H9 (cell line): ENCODE measurements around the gene SEC61B. TPM values are rescaled to one million over a fixed set of nuclear protein-coding genes. Genes with fewer than 3 reads are reported as not detected.

Experiments used
- DNase-seq: peaks from one replicate; pipeline ENCODE4 v3.0.0-alpha.2; 2017
- H2AFZ ChIP-seq: one replicate; pipeline ENCODE4 v1.6.1; 2013; ENCODE audit warnings: mild to moderate bottlenecking, low read length, control low read depth, moderate library complexity
- H2AK5ac ChIP-seq: 2 replicates; pipeline ENCODE4 v1.6.1; 2013; ENCODE audit warnings: low read length, control low read depth, mixed read lengths; ENCODE audit not compliant: insufficient read length
- H2BK120ac ChIP-seq: one replicate; pipeline ENCODE4 v1.6.1; 2013; ENCODE audit warnings: low read depth, mild to moderate bottlenecking, low read length, control low read depth, inconsistent platforms; ENCODE audit not compliant: poor library complexity, severe bottlenecking
- H2BK12ac ChIP-seq: 2 replicates; pipeline ENCODE4 v1.6.1; 2013; ENCODE audit warnings: low read length, control low read depth, mixed read lengths, low read depth; ENCODE audit not compliant: insufficient read length
- H2BK15ac ChIP-seq: 2 replicates; pipeline ENCODE4 v1.6.1; 2013; ENCODE audit warnings: low read depth, low read length, control low read depth
- H2BK20ac ChIP-seq: one replicate; pipeline ENCODE4 v1.6.1; 2013; ENCODE audit warnings: low read depth, mild to moderate bottlenecking, low read length, control low read depth, inconsistent platforms; ENCODE audit not compliant: poor library complexity, severe bottlenecking
- H2BK5ac ChIP-seq: 2 replicates; pipeline ENCODE4 v1.6.1; 2013; ENCODE audit warnings: low read length, control low read depth, mixed read lengths; ENCODE audit not compliant: insufficient read length
- H3K14ac ChIP-seq: 2 replicates; pipeline ENCODE4 v1.6.1; 2013; ENCODE audit warnings: low read length, control low read depth; ENCODE audit not compliant: insufficient read depth
- H3K18ac ChIP-seq: 2 replicates; pipeline ENCODE4 v1.6.1; 2013; ENCODE audit warnings: low read depth, mild to moderate bottlenecking, mixed read lengths, low read length, control low read depth; ENCODE audit not compliant: insufficient read length
- H3K23ac ChIP-seq: 2 replicates; pipeline ENCODE4 v1.6.1; 2013; ENCODE audit warnings: low read length, control low read depth, mixed read lengths, low read depth; ENCODE audit not compliant: insufficient read length
- H3K23me2 ChIP-seq: 2 replicates; pipeline ENCODE4 v1.6.1; 2013; ENCODE audit warnings: low read depth, mild to moderate bottlenecking, mixed read lengths, low read length, control low read depth; ENCODE audit not compliant: insufficient read length, poor library complexity, severe bottlenecking
- H3K27ac ChIP-seq: 2 replicates; pipeline ENCODE4 v1.5.1; 2013; ENCODE audit warnings: low read length, control low read depth, mixed read lengths, low read depth; ENCODE audit not compliant: insufficient read length
- H3K27me3 ChIP-seq: 2 replicates; pipeline ENCODE4 v1.6.1; 2013; ENCODE audit warnings: low read length, control low read depth, inconsistent platforms; ENCODE audit not compliant: insufficient read depth
- H3K4ac ChIP-seq: 2 replicates; pipeline ENCODE4 v1.6.1; 2013; ENCODE audit warnings: low read depth, mild to moderate bottlenecking, control low read depth, inconsistent platforms, low read length, moderate library complexity
- H3K4me1 ChIP-seq: 2 replicates; pipeline ENCODE4 v1.6.1; 2013; ENCODE audit warnings: low read length, control low read depth, inconsistent platforms; ENCODE audit not compliant: insufficient read depth
- H3K4me2 ChIP-seq: 2 replicates; pipeline ENCODE4 v1.6.1; 2013; ENCODE audit warnings: low read length, control low read depth, mixed read lengths; ENCODE audit not compliant: insufficient read length, insufficient read depth
- H3K56ac ChIP-seq: 2 replicates; pipeline ENCODE4 v1.6.1; 2013; ENCODE audit warnings: low read depth, mild to moderate bottlenecking, mixed read lengths, low read length, control low read depth; ENCODE audit not compliant: insufficient read length
- H3K79me1 ChIP-seq: 2 replicates; pipeline ENCODE4 v1.6.1; 2013; ENCODE audit warnings: low read depth, mild to moderate bottlenecking, moderate library complexity, low read length, control low read depth, inconsistent platforms; ENCODE audit not compliant: insufficient read depth, poor library complexity, severe bottlenecking
- H3K79me2 ChIP-seq: 2 replicates; pipeline ENCODE4 v1.6.1; 2013; ENCODE audit warnings: low read length, control low read depth, inconsistent platforms; ENCODE audit not compliant: insufficient read depth
- H3K9ac ChIP-seq: 2 replicates; pipeline ENCODE4 v1.6.1; 2013; ENCODE audit warnings: low read length, control low read depth, mixed read lengths; ENCODE audit not compliant: insufficient read length; ENCODE audit errors: extremely low read depth
- H3K9me3 ChIP-seq: one replicate; pipeline ENCODE4 v1.6.1; 2013; ENCODE audit warnings: low read depth, low read length, inconsistent platforms; ENCODE audit not compliant: control insufficient read depth
- H3T11ph ChIP-seq: one replicate; pipeline ENCODE4 v1.6.1; 2013; ENCODE audit warnings: mild to moderate bottlenecking, low read length, control low read depth, inconsistent platforms
- H4K20me1 ChIP-seq: one replicate; pipeline ENCODE4 v1.6.1; 2013; ENCODE audit not compliant: control insufficient read depth, insufficient read length, insufficient read depth
- H4K5ac ChIP-seq: 2 replicates; pipeline ENCODE4 v1.6.1; 2013; ENCODE audit warnings: low read depth, mild to moderate bottlenecking, mixed read lengths, low read length, control low read depth; ENCODE audit not compliant: insufficient read length
- H4K8ac ChIP-seq: replicated peaks from 2 replicates; pipeline ENCODE4 v1.6.1; 2013; ENCODE audit warnings: low read length, control low read depth, mixed read lengths, low read depth; ENCODE audit not compliant: insufficient read length
- H4K91ac ChIP-seq: 2 replicates; pipeline ENCODE4 v1.6.1; 2013; ENCODE audit warnings: low read depth, mild to moderate bottlenecking, moderate library complexity, mixed read lengths, low read length, control low read depth; ENCODE audit not compliant: insufficient read length
- H3K27ac Mint-ChIP-seq, 3 experiments: 2 replicates in 2 of 3; 3 replicates in 1 of 3; pipeline ENCODE4 v1.8.0; 2020 to 2021; ENCODE audit warnings: mixed read lengths in 3 of 3, mild to moderate bottlenecking in 1 of 3, moderate library complexity in 1 of 3
- H3K27me3 Mint-ChIP-seq: 2 replicates; pipeline ENCODE4 v1.8.0; 2021; ENCODE audit warnings: low read depth, mild to moderate bottlenecking, moderate library complexity, mixed read lengths
- H3K36me3 Mint-ChIP-seq, 3 experiments: 2 replicates in 2 of 3; 3 replicates in 1 of 3; pipeline ENCODE4 v1.8.0; 2020 to 2021; ENCODE audit warnings: low read depth in 3 of 3, mixed read lengths in 3 of 3; ENCODE audit not compliant: insufficient read depth in 1 of 3
- H3K4me1 Mint-ChIP-seq, 2 experiments: 2 replicates each; pipeline ENCODE4 v1.8.0; 2020; ENCODE audit warnings: mixed read lengths in 2 of 2
- H3K4me3 Mint-ChIP-seq, 2 experiments: 2 replicates in 1 of 2; 3 replicates in 1 of 2; pipeline ENCODE4 v1.8.0; 2020 to 2021; ENCODE audit warnings: mild to moderate bottlenecking in 2 of 2, mixed read lengths in 2 of 2, moderate library complexity in 1 of 2
- H3K9me3 Mint-ChIP-seq, 2 experiments: 2 replicates in 1 of 2; 3 replicates in 1 of 2; pipeline ENCODE4 v1.8.0; 2020; ENCODE audit warnings: mild to moderate bottlenecking in 2 of 2, mixed read lengths in 2 of 2, moderate library complexity in 1 of 2
- CTCF ChIP-seq: fragments of 200-600 bp; sonication (generic); conservative IDR thresholded peaks from 3 replicates; pipeline ENCODE4 v1.8.0; 2021; ENCODE audit warnings: antibody characterized with exemption, mild to moderate bottlenecking
- WGBS: extraction: QIAGEN DNeasy Blood & Tissue Kit; methylation state at CpG from one replicate; pipeline ENCODE4 v1.1.7; 2013; ENCODE audit warnings: missing lambda C conversion rate, low lambda C conversion rate, mixed read lengths; ENCODE audit not compliant: insufficient read length; ENCODE audit errors: extremely low coverage; 5-methylcytosine and 5-hydroxymethylcytosine counted together
- total RNA-seq: library from RNA; stranded (reverse); gene quantifications from 2 replicates; pipeline ENCODE4 v1.2.1, GENCODE V29; 2021

The SEC61B gene
- total RNA-seq, 1 experiment from 2014 or later: 142 TPM

GRCh38 chr9:99185348-99185632 is 36.8 kb upstream of the SEC61B start:
- Histone ChIP-seq H3K23me2 (no peaks in the 10 kb centered on the region), H3K79me1 (no peaks in the 10 kb centered on the region), H3K9ac (no peak overlapping the region), H3K56ac (no peak overlapping the region), H3K4me1 (no peaks in the 10 kb centered on the region; the same call in 1 of the 2 replicates), H3K18ac (no peak overlapping the region), H3K14ac (no peak overlapping the region), H2BK15ac (no peak overlapping the region), H2BK5ac (no peak overlapping the region), H2AFZ (no peak overlapping the region), H4K20me1 (no peaks in the 10 kb centered on the region), H4K8ac (no peak overlapping the region), H3T11ph (no peak overlapping the region), H3K9me3 (no peaks in the 10 kb centered on the region), H3K79me2 (no peaks in the 10 kb centered on the region), H3K23ac (no peak overlapping the region), H3K27ac (no peak overlapping the region), H3K4ac (no peak overlapping the region), H2AK5ac (no peak overlapping the region), H2BK12ac (no peak overlapping the region), H4K91ac (no peak overlapping the region), H4K5ac (no peak overlapping the region), H2BK20ac (no peak overlapping the region), H3K4me2 (no peak overlapping the region), H3K27me3 (no peaks in the 10 kb centered on the region), H2BK120ac (no peak overlapping the region)
- WGBS: no CpG with 5 or more reads among the region's 5 CpGs
- no peak for TF ChIP-seq CTCF
- Mint-ChIP-seq H3K4me3 (no peak overlapping the region; a peak in 1 of 5 replicates), H3K9me3 (no peaks in the 10 kb centered on the region; a peak in 1 of 5 replicates), H3K4me1 (peaks cover 18 to 19% of the 10 kb centered on the region in 2 experiments), H3K27me3 (peaks cover 3% of the 10 kb centered on the region), H3K36me3 (no peaks in the 10 kb centered on the region; a peak in 1 of 7 replicates), H3K27ac (no peak overlapping the region)
- DNase-seq: no peak
